DND-41 (cell line): ENCODE results near the gene CSAD.

Experiments
- ATAC-seq: fragments of 200-7000 bp; cut with Tn5 transposase; 3 replicates; pipeline ENCODE4 v1.9.1; 2021; ENCODE audit warnings: low read depth; ENCODE audit not compliant: insufficient read depth
- DNase-seq: peaks from one replicate; pipeline ENCODE4 v3.0.0-alpha.2; 2020
- H2AFZ ChIP-seq: 2 replicates; pipeline ENCODE4 v1.6.0; 2012; ENCODE audit warnings: low read depth, low read length
- H3K27ac ChIP-seq: 2 replicates; pipeline ENCODE4 v1.5.1; 2012; ENCODE audit warnings: low read length, inconsistent platforms
- H3K27me3 ChIP-seq: fragments of 200-600 bp; sonication (generic); 2 replicates; pipeline ENCODE4 v1.6.0; 2012; ENCODE audit warnings: low read length, mild to moderate bottlenecking, inconsistent platforms; ENCODE audit not compliant: insufficient read depth, poor library complexity
- H3K36me3 ChIP-seq: 2 replicates; pipeline ENCODE4 v1.5.1; 2012; ENCODE audit warnings: low read length, inconsistent platforms; ENCODE audit not compliant: insufficient read depth
- H3K4me1 ChIP-seq: 2 replicates; pipeline ENCODE4 v1.5.1; 2012; ENCODE audit warnings: mild to moderate bottlenecking, low read length; ENCODE audit not compliant: insufficient read depth
- H3K4me2 ChIP-seq: 2 replicates; pipeline ENCODE4 v1.6.0; 2012; ENCODE audit warnings: mild to moderate bottlenecking, moderate library complexity, low read length, inconsistent platforms; ENCODE audit not compliant: insufficient read depth
- H3K4me3 ChIP-seq, 2 experiments: fragments of 200-600 bp in 1 of 2; shearing (Covaris generic) in 1 of 2; 2 replicates each; pipeline ENCODE4 v1.5.1; 2012 to 2016; ENCODE audit warnings: inconsistent platforms in 2 of 2, low read length in 2 of 2, mild to moderate bottlenecking in 2 of 2, low read depth in 1 of 2, moderate library complexity in 1 of 2
- H3K79me2 ChIP-seq: 2 replicates; pipeline ENCODE4 v1.6.0; 2012; ENCODE audit warnings: low read length, inconsistent platforms; ENCODE audit not compliant: insufficient read depth
- H3K9ac ChIP-seq: 2 replicates; pipeline ENCODE4 v1.6.0; 2012; ENCODE audit warnings: low read depth, mild to moderate bottlenecking, inconsistent platforms, low read length, moderate library complexity
- H3K9me3 ChIP-seq: 2 replicates; pipeline ENCODE4 v1.5.1; 2012; ENCODE audit warnings: low read length, moderate library complexity, mild to moderate bottlenecking, inconsistent platforms; ENCODE audit not compliant: insufficient read depth, severe bottlenecking
- H4K20me1 ChIP-seq: 2 replicates; pipeline ENCODE4 v1.6.0; 2012; ENCODE audit warnings: low read length; ENCODE audit not compliant: insufficient read depth
- EZH2 ChIP-seq: IDR thresholded peaks from 3 replicates; pipeline ENCODE4 v1.6.1; 2012; ENCODE audit warnings: borderline replicate concordance, low read depth, mild to moderate bottlenecking, moderate library complexity, low read length, inconsistent platforms; ENCODE audit not compliant: severe bottlenecking
- TF ChIP-seq, protein P1 (sequence below): IDR thresholded peaks from 2 replicates; pipeline ENCODE4 v1.5.1; 2012; ENCODE audit warnings: borderline replicate concordance, low read length, moderate library complexity, mild to moderate bottlenecking; ENCODE audit not compliant: poor library complexity, severe bottlenecking; ENCODE audit errors: extremely low read depth

The CSAD gene

DNA sequence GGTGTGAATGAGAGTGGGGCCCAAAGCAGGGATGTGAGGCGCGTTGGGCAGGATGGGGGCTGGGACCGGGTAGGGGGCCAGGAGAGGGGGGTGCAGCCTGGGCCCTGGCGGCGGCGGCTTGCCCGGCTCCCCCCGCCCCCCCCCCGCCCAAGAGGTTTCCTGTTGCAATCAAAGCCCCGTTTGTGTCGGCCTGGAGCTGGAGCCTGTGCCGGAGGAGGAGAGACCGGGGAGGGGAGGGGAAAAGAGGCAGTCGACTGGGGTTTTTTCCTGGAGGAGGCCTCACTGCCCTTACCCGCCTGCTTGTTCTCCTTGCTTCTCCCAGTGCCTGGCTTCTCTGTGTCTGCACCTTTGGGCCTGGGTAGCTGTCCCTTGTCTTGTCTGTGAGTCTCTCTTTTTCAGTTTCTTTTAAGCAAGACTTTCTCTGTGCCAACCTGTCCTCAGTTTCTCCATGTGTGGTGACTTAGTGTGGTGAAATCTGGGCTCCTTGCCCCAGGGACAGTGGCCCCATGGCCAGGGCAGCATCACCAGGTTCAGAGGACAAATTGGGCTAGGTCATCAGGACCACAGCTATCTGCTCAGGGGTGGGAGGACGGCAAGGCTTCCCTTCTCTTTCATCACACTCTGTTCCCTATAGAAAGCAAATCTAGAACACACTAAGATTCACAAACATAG lies 42.8 kb upstream of the CSAD start:
- 0 out of 2 replicates have a peak overlapping the region, but pooled peaks have one; percentile 20 for H2AFZ ChIP-seq
- H3K79me2 ChIP-seq = no peaks in the 10 kb centered on the region
- H3K27ac ChIP-seq = peak overlapping the region; percentile 20; the same call in 1 of the 2 replicates
- H3K9ac ChIP-seq = peak overlapping the region; percentile 37
- no peaks in the 10 kb centered on the region for H3K9me3 ChIP-seq
- H3K27me3 ChIP-seq = peaks cover 18% of the 10 kb centered on the region
- H3K36me3 ChIP-seq = no peaks in the 10 kb centered on the region
- H3K4me1 ChIP-seq = peaks cover 50% of the 10 kb centered on the region
- peak; percentile 70 for DNase-seq
- TF ChIP-seq EZH2 = no peak
- TF ChIP-seq, protein P1, sequence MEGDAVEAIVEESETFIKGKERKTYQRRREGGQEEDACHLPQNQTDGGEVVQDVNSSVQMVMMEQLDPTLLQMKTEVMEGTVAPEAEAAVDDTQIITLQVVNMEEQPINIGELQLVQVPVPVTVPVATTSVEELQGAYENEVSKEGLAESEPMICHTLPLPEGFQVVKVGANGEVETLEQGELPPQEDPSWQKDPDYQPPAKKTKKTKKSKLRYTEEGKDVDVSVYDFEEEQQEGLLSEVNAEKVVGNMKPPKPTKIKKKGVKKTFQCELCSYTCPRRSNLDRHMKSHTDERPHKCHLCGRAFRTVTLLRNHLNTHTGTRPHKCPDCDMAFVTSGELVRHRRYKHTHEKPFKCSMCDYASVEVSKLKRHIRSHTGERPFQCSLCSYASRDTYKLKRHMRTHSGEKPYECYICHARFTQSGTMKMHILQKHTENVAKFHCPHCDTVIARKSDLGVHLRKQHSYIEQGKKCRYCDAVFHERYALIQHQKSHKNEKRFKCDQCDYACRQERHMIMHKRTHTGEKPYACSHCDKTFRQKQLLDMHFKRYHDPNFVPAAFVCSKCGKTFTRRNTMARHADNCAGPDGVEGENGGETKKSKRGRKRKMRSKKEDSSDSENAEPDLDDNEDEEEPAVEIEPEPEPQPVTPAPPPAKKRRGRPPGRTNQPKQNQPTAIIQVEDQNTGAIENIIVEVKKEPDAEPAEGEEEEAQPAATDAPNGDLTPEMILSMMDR = no peak
- H4K20me1 ChIP-seq = no peaks in the 10 kb centered on the region
- 0 out of 4 replicates have a peak overlapping the region, but pooled peaks of 1 of the 2 experiments have one; percentile 7 for H3K4me3 ChIP-seq
- 0 out of 3 replicates have a peak, but pooled peaks have one; percentile 12 for ATAC-seq
- H3K4me2 ChIP-seq = peak overlapping the region; percentile 40

DNA sequence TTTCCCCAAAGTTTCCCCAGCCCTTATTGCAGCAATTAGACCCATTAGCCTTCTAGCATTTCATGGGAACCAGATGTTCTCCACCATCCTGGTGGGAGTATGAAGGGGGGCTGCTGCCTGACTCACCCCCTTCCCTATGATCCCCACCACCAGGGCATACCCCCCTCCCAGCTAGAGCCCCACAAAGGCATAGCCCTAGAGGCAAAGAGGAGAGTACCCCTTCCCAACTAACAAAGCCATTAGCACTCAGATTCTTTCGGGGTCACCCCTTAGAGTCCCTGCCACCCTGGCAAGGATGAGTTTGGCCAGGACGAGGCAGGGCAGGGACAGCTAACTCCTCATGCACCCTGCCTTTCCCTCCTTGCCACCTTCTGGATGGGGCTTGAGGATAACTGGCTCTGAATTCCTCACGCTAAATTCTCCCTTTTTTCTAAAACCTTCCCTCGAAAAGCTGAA lies 42.1 kb upstream of the CSAD start:
- H3K9ac ChIP-seq = no peak overlapping the region

DNA sequence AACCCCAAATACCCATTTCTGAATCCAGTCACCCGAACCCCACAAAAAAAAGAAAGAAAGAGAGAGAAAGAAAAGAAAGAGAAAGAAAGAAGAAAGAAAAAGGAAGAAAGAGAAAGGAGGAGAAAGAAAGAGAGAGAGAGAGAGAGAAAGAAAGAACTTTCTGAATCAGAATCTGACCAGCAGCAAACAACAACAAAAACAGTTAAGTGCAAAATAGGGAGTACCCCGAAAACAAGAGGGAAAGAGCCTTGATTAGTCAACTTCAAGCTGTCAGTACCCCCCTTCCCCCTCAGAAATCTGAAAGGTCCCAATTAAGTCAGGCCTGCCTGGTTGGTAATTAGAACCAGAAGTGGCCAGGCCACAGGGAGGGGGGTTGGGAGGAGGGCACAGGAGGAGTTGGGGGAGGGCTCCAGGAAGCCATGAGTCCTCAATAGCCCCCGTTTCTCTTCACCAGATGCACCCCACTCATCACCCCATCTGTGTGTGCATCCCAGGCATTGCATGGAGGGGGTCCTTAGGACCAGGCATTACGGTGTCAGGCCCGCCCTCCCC lies 41.5 kb upstream of the CSAD start:
- peaks cover 50% of the 10 kb centered on the region for H3K4me1 ChIP-seq
- H3K9me3 ChIP-seq = no peaks in the 10 kb centered on the region
- peak overlapping the region; percentile 67 for H3K9ac ChIP-seq
- ATAC-seq = no peak
- H3K4me3 ChIP-seq = peak overlapping the region in 1 of 2 experiments; percentile 82; a peak in 2 of 4 replicates
- peaks cover 18% of the 10 kb centered on the region for H3K27me3 ChIP-seq
- no peak for DNase-seq
- H3K4me2 ChIP-seq = peak overlapping the region; percentile 93
- TF ChIP-seq EZH2 = no peak
- TF ChIP-seq, protein P1 = no peak
- no peaks in the 10 kb centered on the region for H4K20me1 ChIP-seq
- H3K36me3 ChIP-seq = no peaks in the 10 kb centered on the region
- H3K27ac ChIP-seq = peak overlapping the region; percentile 14; the same call in 1 of the 2 replicates
- H3K79me2 ChIP-seq = no peaks in the 10 kb centered on the region
- H2AFZ ChIP-seq = peak overlapping the region; percentile 67; the same call in 1 of the 2 replicates

More for the DNA sequence above, 42.1 kb upstream of the CSAD start:
- Histone ChIP-seq H3K4me1 (peaks cover 50% of the 10 kb centered on the region), H3K4me2 (no peak overlapping the region), H3K36me3 (no peaks in the 10 kb centered on the region), H3K4me3 (no peak overlapping the region), H3K9me3 (no peaks in the 10 kb centered on the region), H3K27me3 (peaks cover 18% of the 10 kb centered on the region), H3K79me2 (no peaks in the 10 kb centered on the region), H4K20me1 (no peaks in the 10 kb centered on the region), H2AFZ (no peak overlapping the region), H3K27ac (no peak overlapping the region)
- DNase-seq (no peak), ATAC-seq (no peak)
- no peak for TF ChIP-seq EZH2
- TF ChIP-seq, protein P1 = no peak
